Upper lobe of left lung (tissue), 6 donors: ENCODE data around the gene PCCA. TPM values are rescaled to one million over a fixed set of nuclear protein-coding genes. Genes with fewer than 3 reads are reported as not detected.
"Not testable (repeated sequence)": the region's sequence is repeated elsewhere in the genome, so short reads cannot be mapped to it uniquely, and the experiment has no call there.

ENCODE experiments used
- ATAC-seq, 2 donors: fragments of 200-7000 bp; cut with Tn5 transposase; one replicate each; pipeline ENCODE4 v1.9.1; 2022; ENCODE audit warnings: mild to moderate bottlenecking in 2 of 2, moderate library complexity in 2 of 2; ENCODE audit not compliant: low FRiP score in 2 of 2
- DNase-seq, 2 donors: peaks; one replicate each; pipeline ENCODE4 v3.0.0-alpha.2; 2019 to 2020
- H3K27ac ChIP-seq, 4 donors: fragments of 200-600 bp; sonication (generic); one replicate each; pipeline ENCODE4 v1.5.1; 2016 to 2019
- H3K27me3 ChIP-seq, 4 donors: fragments of 200-600 bp; sonication (generic); one replicate each; pipeline ENCODE4 v1.5.1; 2017 to 2019
- H3K36me3 ChIP-seq, 4 donors: fragments of 200-600 bp; sonication (generic); one replicate each; pipeline ENCODE4 v1.5.1; 2016 to 2019
- H3K4me1 ChIP-seq, 4 donors: fragments of 200-600 bp; sonication (generic); one replicate each; pipeline ENCODE4 v1.5.1; 2018 to 2019
- H3K4me3 ChIP-seq, 4 donors: fragments of 200-600 bp; sonication (generic); one replicate each; pipeline ENCODE4 v1.5.1; 2017 to 2019; ENCODE audit warnings: mild to moderate bottlenecking in 2 of 4, moderate library complexity in 1 of 4
- H3K9me3 ChIP-seq, 4 donors: fragments of 200-600 bp; sonication (generic); one replicate each; pipeline ENCODE4 v1.5.1; 2018 to 2019
- CTCF ChIP-seq, 6 experiments: fragments of 450-650 bp in 4 of 6; fragments of 200-600 bp in 2 of 6; sonication (generic) in 2 of 6; IDR thresholded peaks; one replicate each; pipeline ENCODE4 v1.5.1; 2016 to 2019; ENCODE audit warnings: antibody characterized with exemption in 6 of 6
- EP300 ChIP-seq, 4 donors: sonication (generic); formaldehyde crosslinking; IDR thresholded peaks; one replicate each; pipeline ENCODE4 v1.5.1; 2017; ENCODE audit warnings: antibody characterized with exemption in 4 of 4, control low read depth in 2 of 4
- POLR2A ChIP-seq, 4 donors: fragments of 450-650 bp; IDR thresholded peaks; one replicate each; pipeline ENCODE4 v1.5.1; 2016 to 2017; ENCODE audit warnings: antibody characterized with exemption in 4 of 4, mild to moderate bottlenecking in 2 of 4
- POLR2AphosphoS5 ChIP-seq, 2 donors: sonication (generic); formaldehyde crosslinking; IDR thresholded peaks; one replicate each; pipeline ENCODE4 v1.5.1; 2017; ENCODE audit warnings: antibody characterized with exemption in 2 of 2
- WGBS, 2 donors: methylation state at CpG; one replicate each; pipeline ENCODE4 v1.1.5; 2017 to 2018; 5-methylcytosine and 5-hydroxymethylcytosine counted together
- total RNA-seq, 6 donors: library from RNA; depleted of rRNA in 4 of 6; stranded (reverse); fragments of >200 nt in 4 of 6; gene quantifications; one replicate each; pipeline versions ENCODE4 v1.1.0 to v1.2.1, GENCODE V29; 2016 to 2021
- donor health status: DM: no; HTN: no; CAD: no; lungs with moderate emphysema.
- donor health status: DM: no; HTN: yes; CAD: no; lungs with severe emphysema.

PCCA gene
- total RNA-seq, 6 donors from 2014 or later = 23.1 to 43.4 (median 30.0) TPM

- no peaks in the 10 kb centered on the region for H3K27me3 ChIP-seq
- H3K9me3 ChIP-seq = no peaks in the 10 kb centered on the region
- ATAC-seq = no peak
- no peak for TF ChIP-seq EP300 (IDR thresholded peaks at IDR 0.05)
- TF ChIP-seq POLR2AphosphoS5 (IDR thresholded peaks at IDR 0.05) = no peak
- no peak for TF ChIP-seq CTCF (IDR thresholded peaks at IDR 0.05)
- no peak for TF ChIP-seq POLR2A (IDR thresholded peaks at IDR 0.05)
- H3K4me1 ChIP-seq = no peaks in the 10 kb centered on the region
- H3K27ac ChIP-seq = no peak overlapping the region
- 73 to 75% methylated on average over 3 of the region's 3 CpGs for WGBS, 2 donors
- H3K4me3 ChIP-seq = no peak overlapping the region
- no peaks in the 10 kb centered on the region for H3K36me3 ChIP-seq
- DNase-seq = no peak
Observed at GRCh38 chr13:100068133-100068931, 20.6 kb upstream of the PCCA start.

- no peak overlapping the region for H3K27ac ChIP-seq
- no peak overlapping the region for H3K4me3 ChIP-seq
- no peak for ATAC-seq
- 33 to 61% methylated on average over 1 of the region's 1 CpG for WGBS, 2 donors
- no peak for DNase-seq
- H3K36me3 ChIP-seq = no peaks in the 10 kb centered on the region
- TF ChIP-seq CTCF (IDR thresholded peaks at IDR 0.05) = no peak
- no peak for TF ChIP-seq EP300 (IDR thresholded peaks at IDR 0.05)
- TF ChIP-seq POLR2A (IDR thresholded peaks at IDR 0.05) = no peak
- no peak for TF ChIP-seq POLR2AphosphoS5 (IDR thresholded peaks at IDR 0.05)
- no peaks in the 10 kb centered on the region for H3K4me1 ChIP-seq
- no peaks in the 10 kb centered on the region for H3K27me3 ChIP-seq
- H3K9me3 ChIP-seq = no peaks in the 10 kb centered on the region
Observed at GRCh38 chr13:100069278-100069677, 19.6 kb upstream of the PCCA start.

- WGBS, 2 donors = 77 to 86% methylated on average over 10 of the region's 10 CpGs
- Histone ChIP-seq H3K36me3 (no peaks in the 10 kb centered on the region), H3K4me1 (no peaks in the 10 kb centered on the region), H3K4me3 (no peak overlapping the region), H3K27ac (no peak overlapping the region), H3K9me3 (no peaks in the 10 kb centered on the region), H3K27me3 (no peaks in the 10 kb centered on the region)
- DNase-seq (no peak), ATAC-seq (no peak)
- TF ChIP-seq POLR2A (IDR thresholded peaks at IDR 0.05) (no peak), POLR2AphosphoS5 (IDR thresholded peaks at IDR 0.05) (no peak), EP300 (IDR thresholded peaks at IDR 0.05) (no peak), CTCF (IDR thresholded peaks at IDR 0.05) (no peak)
Observed at GRCh38 chr13:100075700-100076587, 12.9 kb upstream of the PCCA start.

GRCh38 chr13:100079003-100079402 lies 9.9 kb upstream of the PCCA start:
- not testable (repeated sequence) for DNase-seq, H3K27me3 ChIP-seq, ATAC-seq, H3K4me3 ChIP-seq, H3K27ac ChIP-seq, H3K9me3 ChIP-seq, H3K36me3 ChIP-seq, H3K4me1 ChIP-seq
- 90 to 95% methylated on average over 9 of the region's 9 CpGs for whole genome bisulfite sequencing, 2 donors

GRCh38 chr13:100083401-100083800 lies 5.5 kb upstream of the PCCA start:
- H3K27me3 ChIP-seq, H3K4me3 ChIP-seq, ATAC-seq, DNase-seq, H3K4me1 ChIP-seq, H3K27ac ChIP-seq, H3K36me3 ChIP-seq, H3K9me3 ChIP-seq: not testable (repeated sequence)
- 70 to 71% methylated on average over 6 of the region's 6 CpGs for WGBS, 2 donors
